ENCODE results near the gene EBF3.

EBF3 gene

GRCh38 chr10:129890170-129890569, 73.9 kb downstream of the EBF3 start:
- TF ChIP-seq CTCF (IDR thresholded peaks at IDR 0.05; ENCODE audit: low read depth, low read length, missing control alignments): no peak

GRCh38 chr10:129888784-129889616, 75.1 kb downstream of the EBF3 start:
- DNase-seq (ENCODE audit: extremely low read depth, low read depth): no peak
- H3K4me3 ChIP-seq (replicated peaks; ENCODE audit: low read depth, low read length): no peak overlapping the region
- peak; percentile 56 for TF ChIP-seq CTCF (IDR thresholded peaks at IDR 0.05; ENCODE audit: low read depth, low read length, missing control alignments)

More at GRCh38 chr10:129890170-129890569, 73.9 kb downstream of the EBF3 start:
- no peak overlapping the region for H3K4me3 ChIP-seq (replicated peaks; ENCODE audit: low read depth, low read length)
- no peak for DNase-seq (ENCODE audit: extremely low read depth, low read depth)

GRCh38 chr10:129887986-129888783, 75.9 kb downstream of the EBF3 start:
- no peak overlapping the region for H3K4me3 ChIP-seq (replicated peaks; ENCODE audit: low read depth, low read length)
- TF ChIP-seq CTCF (IDR thresholded peaks at IDR 0.05; ENCODE audit: low read depth, low read length, missing control alignments): no peak
- no peak for DNase-seq (ENCODE audit: extremely low read depth, low read depth)

GRCh38 chr10:129887381-129887905, 76.6 kb downstream of the EBF3 start:
- H3K4me3 ChIP-seq (replicated peaks; ENCODE audit: low read depth, low read length): no peak overlapping the region
- no peak for DNase-seq (ENCODE audit: extremely low read depth, low read depth)
- TF ChIP-seq CTCF (IDR thresholded peaks at IDR 0.05; ENCODE audit: low read depth, low read length, missing control alignments): no peak

- no peak for TF ChIP-seq CTCF (IDR thresholded peaks at IDR 0.05; ENCODE audit: low read depth, low read length, missing control alignments)
- H3K4me3 ChIP-seq (replicated peaks; ENCODE audit: low read depth, low read length): no peak overlapping the region
- no peak for DNase-seq (ENCODE audit: extremely low read depth, low read depth)
Observed at GRCh38 chr10:129886263-129886662, 77.8 kb downstream of the EBF3 start.

GRCh38 chr10:129885526-129885925, 78.5 kb downstream of the EBF3 start:
- no peak for DNase-seq (ENCODE audit: extremely low read depth, low read depth)
- no peak for TF ChIP-seq CTCF (IDR thresholded peaks at IDR 0.05; ENCODE audit: low read depth, low read length, missing control alignments)
- H3K4me3 ChIP-seq (replicated peaks; ENCODE audit: low read depth, low read length): no peak overlapping the region
